ENCODE results near the gene C9orf85.

C9orf85 gene

GRCh38 chr9:71908825-71909224 lies 2.6 kb upstream of the C9orf85 start:
- no peak for DNase-seq

GRCh38 chr9:71909887-71910649 lies 1.4 kb upstream of the C9orf85 start:
- DNase-seq = peak; percentile 46

GRCh38 chr9:71910650-71911060 lies 784 bp upstream of the C9orf85 start:
- no peak for DNase-seq

- DNase-seq = peak; percentile 64
These were observed 483 bp downstream of the C9orf85 start for GRCh38 chr9:71911908-71912335.

- no peak for DNase-seq
These were observed 4.1 kb downstream of the C9orf85 start for GRCh38 chr9:71915495-71915894.

GRCh38 chr9:71916834-71917534 lies 5.5 kb downstream of the C9orf85 start:
- no peak for DNase-seq

- no peak for DNase-seq
These were observed 7.0 kb downstream of the C9orf85 start for GRCh38 chr9:71918419-71918818.

- no peak for DNase-seq
These were observed 9.2 kb downstream of the C9orf85 start for GRCh38 chr9:71920456-71921189.

- no peak for DNase-seq
These were observed 9.9 kb downstream of the C9orf85 start for GRCh38 chr9:71921190-71921814.

GRCh38 chr9:71924576-71924975 lies 13.1 kb downstream of the C9orf85 start:
- DNase-seq = no peak

- DNase-seq = no peak
These were observed 14.4 kb downstream of the C9orf85 start for GRCh38 chr9:71925834-71926233.

GRCh38 chr9:71928376-71928775 lies 16.9 kb downstream of the C9orf85 start:
- peak; percentile 56 for DNase-seq

- DNase-seq = peak; percentile 44
These were observed 17.4 kb downstream of the C9orf85 start for GRCh38 chr9:71928806-71929205.

GRCh38 chr9:71929223-71929622 lies 17.8 kb downstream of the C9orf85 start:
- peak; percentile 84 for DNase-seq

GRCh38 chr9:71929791-71930440 lies 18.5 kb downstream of the C9orf85 start:
- peak; percentile 86 for DNase-seq

GRCh38 chr9:71931166-71931565 lies 19.7 kb downstream of the C9orf85 start:
- DNase-seq = no peak

- peak; percentile 20 for DNase-seq
These were observed 24.6 kb downstream of the C9orf85 start for GRCh38 chr9:71936066-71936465.

- DNase-seq = no peak
These were observed 25.7 kb downstream of the C9orf85 start for GRCh38 chr9:71937070-71937625.

- peak; percentile 21 for DNase-seq
These were observed 26.5 kb downstream of the C9orf85 start for GRCh38 chr9:71937898-71938297.

GRCh38 chr9:71941060-71941568 lies 29.7 kb downstream of the C9orf85 start:
- peak; percentile 65 for DNase-seq

- DNase-seq = no peak
These were observed 30.6 kb downstream of the C9orf85 start for GRCh38 chr9:71941998-71942567.
